ENCODE results near the gene CSNK1G3.

CSNK1G3 gene

GRCh38 chr5:123557907-123558306, 45.9 kb downstream of the CSNK1G3 start:
- H3K9ac ChIP-seq (ENCODE audit: low read length): no peak overlapping the region
- peaks cover 4% of the 10 kb centered on the region for H3K79me2 ChIP-seq (ENCODE audit: insufficient read depth, low read length)
- no peak for TF ChIP-seq EZH2 (IDR thresholded peaks at IDR 0.05; ENCODE audit: borderline replicate concordance, low read length)
- TF ChIP-seq, protein P1, sequence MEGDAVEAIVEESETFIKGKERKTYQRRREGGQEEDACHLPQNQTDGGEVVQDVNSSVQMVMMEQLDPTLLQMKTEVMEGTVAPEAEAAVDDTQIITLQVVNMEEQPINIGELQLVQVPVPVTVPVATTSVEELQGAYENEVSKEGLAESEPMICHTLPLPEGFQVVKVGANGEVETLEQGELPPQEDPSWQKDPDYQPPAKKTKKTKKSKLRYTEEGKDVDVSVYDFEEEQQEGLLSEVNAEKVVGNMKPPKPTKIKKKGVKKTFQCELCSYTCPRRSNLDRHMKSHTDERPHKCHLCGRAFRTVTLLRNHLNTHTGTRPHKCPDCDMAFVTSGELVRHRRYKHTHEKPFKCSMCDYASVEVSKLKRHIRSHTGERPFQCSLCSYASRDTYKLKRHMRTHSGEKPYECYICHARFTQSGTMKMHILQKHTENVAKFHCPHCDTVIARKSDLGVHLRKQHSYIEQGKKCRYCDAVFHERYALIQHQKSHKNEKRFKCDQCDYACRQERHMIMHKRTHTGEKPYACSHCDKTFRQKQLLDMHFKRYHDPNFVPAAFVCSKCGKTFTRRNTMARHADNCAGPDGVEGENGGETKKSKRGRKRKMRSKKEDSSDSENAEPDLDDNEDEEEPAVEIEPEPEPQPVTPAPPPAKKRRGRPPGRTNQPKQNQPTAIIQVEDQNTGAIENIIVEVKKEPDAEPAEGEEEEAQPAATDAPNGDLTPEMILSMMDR (IDR thresholded peaks at IDR 0.05; ENCODE audit: low read length): no peak

GRCh38 chr5:123558762-123559433, 46.9 kb downstream of the CSNK1G3 start:
- H3K9ac ChIP-seq (ENCODE audit: low read length): no peak overlapping the region
- no peaks in the 10 kb centered on the region; the same call in none of the 2 replicates for H3K79me2 ChIP-seq (ENCODE audit: insufficient read depth, low read length)
- no peaks in the 10 kb centered on the region for H3F3A ChIP-seq (ENCODE audit: insufficient read depth, low read length)
- no peaks in the 10 kb centered on the region for H3K4me1 ChIP-seq (ENCODE audit: insufficient read depth, low read length, severe bottlenecking)
- H4K20me1 ChIP-seq (ENCODE audit: insufficient read depth, low read length): no peaks in the 10 kb centered on the region
- no peaks in the 10 kb centered on the region for H3K9me3 ChIP-seq (ENCODE audit: low read length)
- no peaks in the 10 kb centered on the region for H3K9me2 ChIP-seq (ENCODE audit: low read depth, low read length)
- no peak overlapping the region for H3K4me2 ChIP-seq (ENCODE audit: low read length)
- H3K27me3 ChIP-seq (ENCODE audit: insufficient read depth, low read length): no peaks in the 10 kb centered on the region
- H3K36me3 ChIP-seq (ENCODE audit: insufficient read depth, low read length): peaks cover 24% of the 10 kb centered on the region
- TF ChIP-seq EZH2 (IDR thresholded peaks at IDR 0.05; ENCODE audit: borderline replicate concordance, low read length): no peak
- TF ChIP-seq, protein P1 (IDR thresholded peaks at IDR 0.05; ENCODE audit: low read length): no peak
- no peak overlapping the region for H3K27ac ChIP-seq (ENCODE audit: low read depth, low read length, poor library complexity, severe bottlenecking)
- H2AFZ ChIP-seq (ENCODE audit: low read length): no peak overlapping the region
- no peak overlapping the region for H3K4me3 ChIP-seq (ENCODE audit: low read depth, low read length, poor library complexity, severe bottlenecking)

More at GRCh38 chr5:123557907-123558306, 45.9 kb downstream of the CSNK1G3 start:
- Histone ChIP-seq H4K20me1 (ENCODE audit: insufficient read depth, low read length) (no peaks in the 10 kb centered on the region), H3K4me3 (ENCODE audit: low read depth, low read length, poor library complexity, severe bottlenecking) (no peak overlapping the region), H3K27me3 (ENCODE audit: insufficient read depth, low read length) (no peaks in the 10 kb centered on the region), H3K27ac (ENCODE audit: low read depth, low read length, poor library complexity, severe bottlenecking) (no peak overlapping the region), H3K9me2 (ENCODE audit: low read depth, low read length) (no peaks in the 10 kb centered on the region), H3K4me2 (ENCODE audit: low read length) (no peak overlapping the region), H3K4me1 (ENCODE audit: insufficient read depth, low read length, severe bottlenecking) (no peaks in the 10 kb centered on the region), H3K9me3 (ENCODE audit: low read length) (no peaks in the 10 kb centered on the region), H3F3A (ENCODE audit: insufficient read depth, low read length) (no peaks in the 10 kb centered on the region), H3K36me3 (ENCODE audit: insufficient read depth, low read length) (peaks cover 24% of the 10 kb centered on the region), H2AFZ (ENCODE audit: low read length) (no peak overlapping the region)

DNA sequence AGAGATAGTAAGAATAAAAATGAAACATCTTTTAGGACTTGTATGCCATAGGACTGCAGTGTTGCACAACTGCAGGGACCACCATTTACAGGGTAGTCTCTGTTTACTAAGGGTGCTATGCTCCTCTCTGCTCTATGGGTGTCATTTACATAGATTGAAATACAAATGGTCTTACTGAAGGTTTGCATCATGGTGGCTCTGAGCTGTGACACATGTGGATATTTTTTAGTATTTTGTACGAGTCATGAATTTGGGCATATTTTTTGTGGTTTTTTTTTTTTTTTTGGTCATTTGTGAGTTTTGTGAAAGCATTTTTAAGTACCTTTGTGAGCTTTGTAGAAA, 47.4 kb downstream of the CSNK1G3 start:
- Histone ChIP-seq H3K79me2 (ENCODE audit: insufficient read depth, low read length) (peaks cover 2% of the 10 kb centered on the region), H3K4me3 (ENCODE audit: low read depth, low read length, poor library complexity, severe bottlenecking) (no peak overlapping the region), H3K9me3 (ENCODE audit: low read length) (no peaks in the 10 kb centered on the region), H3K36me3 (ENCODE audit: insufficient read depth, low read length) (peaks cover 24% of the 10 kb centered on the region), H4K20me1 (ENCODE audit: insufficient read depth, low read length) (no peaks in the 10 kb centered on the region), H2AFZ (ENCODE audit: low read length) (no peak overlapping the region), H3K9me2 (ENCODE audit: low read depth, low read length) (no peaks in the 10 kb centered on the region), H3K9ac (ENCODE audit: low read length) (no peak overlapping the region), H3K4me2 (ENCODE audit: low read length) (no peak overlapping the region), H3K4me1 (ENCODE audit: insufficient read depth, low read length, severe bottlenecking) (no peaks in the 10 kb centered on the region), H3K27ac (ENCODE audit: low read depth, low read length, poor library complexity, severe bottlenecking) (no peak overlapping the region), H3K27me3 (ENCODE audit: insufficient read depth, low read length) (no peaks in the 10 kb centered on the region), H3F3A (ENCODE audit: insufficient read depth, low read length) (no peaks in the 10 kb centered on the region)
- TF ChIP-seq, protein P1 (IDR thresholded peaks at IDR 0.05; ENCODE audit: low read length): no peak
- no peak for TF ChIP-seq EZH2 (IDR thresholded peaks at IDR 0.05; ENCODE audit: borderline replicate concordance, low read length)
